HG03565 (cell line): Measurements from ENCODE around the gene ZNF74.
A peak's percentile ranks its signal among the peaks of the same experiment; 100 is the strongest.
"Not testable (repeated sequence)": the region's sequence is repeated elsewhere in the genome, so short reads cannot be mapped to it uniquely, and the experiment has no call there.

Experiments
- ATAC-seq: cut with Tn5 transposase; IDR thresholded peaks from one replicate; pipeline ENCODE4 v1.9.1; 2021; ENCODE audit warnings: mild to moderate bottlenecking, moderate library complexity; ENCODE audit not compliant: unreplicated experiment

Gene ZNF74

DNA sequence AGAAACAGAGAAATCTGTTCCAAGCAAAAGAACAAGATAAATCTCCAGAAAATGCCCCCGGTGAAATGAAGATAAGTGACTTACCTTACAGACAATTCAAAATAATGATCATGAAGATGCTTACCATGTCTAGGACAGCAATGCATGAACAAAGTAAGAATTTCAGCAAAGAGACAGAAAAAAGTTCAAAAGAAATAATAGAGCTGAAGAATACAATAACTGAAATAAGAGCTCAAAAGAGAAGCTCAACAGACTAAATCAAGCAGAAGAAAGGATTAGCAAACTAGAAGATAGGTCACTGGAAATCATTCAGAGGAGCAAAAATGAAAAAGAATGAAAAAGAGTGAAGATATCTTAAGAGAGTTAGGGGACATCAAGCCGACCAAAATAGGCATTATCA, 19.8 kb upstream of the ZNF74 start:
- not testable (repeated sequence) for ATAC-seq

DNA sequence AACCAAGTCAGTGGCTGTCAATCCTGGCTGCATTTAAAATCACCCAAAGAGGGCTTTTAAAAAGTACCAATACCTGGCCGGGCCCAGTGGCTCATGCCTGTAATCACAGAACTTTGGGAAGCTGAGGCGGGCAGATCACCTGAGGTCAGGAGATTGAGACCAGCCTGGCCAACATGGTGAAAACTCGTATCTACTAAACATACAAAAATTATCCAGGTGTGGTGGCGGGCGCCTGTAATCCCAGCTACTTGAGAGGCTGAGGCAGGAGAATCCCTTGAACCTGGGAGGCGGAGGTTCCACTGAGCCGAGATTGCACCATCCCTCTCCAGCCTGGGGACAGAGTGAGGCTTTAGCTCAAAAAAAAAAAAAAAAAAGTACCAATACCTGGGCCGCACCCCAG, 17.7 kb upstream of the ZNF74 start:
- not testable (repeated sequence) for ATAC-seq

- not testable (repeated sequence) for ATAC-seq
These were observed 17.0 kb upstream of the ZNF74 start for GRCh38 chr22:20376983-20377382.

DNA sequence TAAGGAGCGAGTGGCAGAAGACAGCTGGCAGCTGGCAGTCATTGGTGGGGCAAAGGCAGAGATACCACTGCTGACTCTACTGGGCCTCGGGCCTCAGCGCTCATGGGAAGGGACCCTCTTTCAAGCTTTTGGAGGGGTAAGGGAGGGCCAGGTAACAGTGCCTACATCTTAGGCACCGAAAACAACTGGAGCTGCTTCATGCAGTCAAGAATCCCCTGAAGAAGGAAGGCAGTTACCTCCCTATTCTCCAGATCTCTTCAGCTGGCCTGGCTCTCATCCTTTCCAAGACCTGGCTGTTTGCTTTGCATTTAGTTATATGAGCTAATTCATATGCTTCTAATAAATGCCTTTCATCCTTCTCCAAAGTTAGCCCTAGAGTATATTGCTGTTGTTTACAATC, 15.8 kb upstream of the ZNF74 start:
- ATAC-seq: no peak

- ATAC-seq: not testable (repeated sequence)
These were observed 15.3 kb upstream of the ZNF74 start for GRCh38 chr22:20378684-20379083.

DNA sequence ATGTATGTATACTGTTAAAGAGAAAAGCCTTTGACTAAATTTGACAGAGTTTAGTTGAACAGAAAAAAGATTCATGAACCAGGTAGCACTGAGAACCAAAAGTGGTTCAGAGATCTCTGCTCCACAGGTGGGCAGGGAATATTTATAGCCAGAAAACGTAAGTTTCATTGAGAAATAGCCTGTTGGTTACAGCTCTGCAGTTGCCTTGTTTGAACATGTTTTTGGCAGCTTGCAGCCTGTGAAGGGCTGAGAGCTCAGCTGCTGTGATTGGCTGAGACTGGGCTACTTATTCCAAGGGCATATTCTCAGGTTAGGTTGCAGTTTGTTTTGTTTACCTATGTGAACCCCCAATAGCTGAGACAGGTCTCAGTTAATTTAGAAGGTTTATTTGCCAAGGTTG, 13.5 kb upstream of the ZNF74 start:
- no peak for ATAC-seq

- no peak for ATAC-seq
These were observed 10.4 kb upstream of the ZNF74 start for GRCh38 chr22:20383538-20383937.

- no peak for ATAC-seq
These were observed 9.8 kb upstream of the ZNF74 start for GRCh38 chr22:20384171-20384570.

DNA sequence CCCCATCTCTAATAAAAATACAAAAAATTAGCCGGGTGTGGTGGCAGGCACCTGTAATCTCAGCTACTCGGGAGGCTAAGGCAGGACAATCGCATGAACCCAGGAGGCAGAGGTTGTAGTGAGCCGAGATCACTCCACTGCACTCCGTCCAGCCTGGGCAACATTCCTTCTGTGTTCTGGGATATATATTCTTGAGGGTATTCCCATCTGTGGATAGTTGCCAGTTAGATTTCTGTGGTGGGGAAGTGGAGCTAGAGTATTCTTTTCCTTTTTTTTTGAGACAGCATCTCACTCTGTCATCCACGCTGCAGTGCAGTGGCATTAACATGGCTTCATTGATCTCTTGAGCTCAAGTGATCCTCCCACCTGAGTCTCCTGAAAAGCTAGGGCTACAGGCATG, 9.1 kb upstream of the ZNF74 start:
- ATAC-seq: no peak

DNA sequence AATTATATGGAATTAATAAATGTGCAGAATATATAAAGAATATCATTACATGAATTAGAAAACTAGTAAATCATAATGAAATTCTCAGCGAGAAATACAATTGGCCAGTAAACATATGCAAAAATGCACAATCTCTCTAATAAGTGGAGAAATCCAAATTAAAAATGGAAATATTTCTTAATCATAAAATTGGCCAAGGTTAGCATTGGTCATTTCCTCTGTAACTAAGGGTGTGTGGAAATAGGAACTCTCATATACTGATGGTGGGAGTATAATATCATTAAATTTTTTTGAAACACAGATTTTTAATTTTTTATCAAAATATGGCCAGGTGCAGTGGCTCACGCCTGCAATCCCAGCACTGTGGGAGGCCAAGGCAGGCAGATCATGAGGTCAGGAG, 7.6 kb upstream of the ZNF74 start:
- no peak for ATAC-seq

DNA sequence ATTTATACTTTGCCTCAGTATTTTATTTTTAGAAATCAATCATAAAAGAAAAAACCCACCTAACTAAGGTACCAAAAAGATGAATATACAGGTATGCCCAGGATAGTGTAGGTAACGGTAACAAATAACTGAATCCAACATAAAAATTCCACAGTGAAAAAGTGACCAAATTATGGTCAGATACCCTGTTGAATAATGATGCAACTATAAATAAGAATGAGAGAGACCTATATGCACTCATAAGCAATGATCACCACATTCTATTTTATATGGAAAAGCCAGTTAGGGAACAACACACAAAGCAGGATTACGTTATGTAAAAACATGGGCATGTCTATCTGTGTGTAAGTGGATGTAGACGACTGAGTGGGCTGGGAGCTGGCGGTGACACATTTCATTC, 7.0 kb upstream of the ZNF74 start:
- no peak for ATAC-seq

- no peak for ATAC-seq
These were observed 5.8 kb upstream of the ZNF74 start for GRCh38 chr22:20388200-20388599.

DNA sequence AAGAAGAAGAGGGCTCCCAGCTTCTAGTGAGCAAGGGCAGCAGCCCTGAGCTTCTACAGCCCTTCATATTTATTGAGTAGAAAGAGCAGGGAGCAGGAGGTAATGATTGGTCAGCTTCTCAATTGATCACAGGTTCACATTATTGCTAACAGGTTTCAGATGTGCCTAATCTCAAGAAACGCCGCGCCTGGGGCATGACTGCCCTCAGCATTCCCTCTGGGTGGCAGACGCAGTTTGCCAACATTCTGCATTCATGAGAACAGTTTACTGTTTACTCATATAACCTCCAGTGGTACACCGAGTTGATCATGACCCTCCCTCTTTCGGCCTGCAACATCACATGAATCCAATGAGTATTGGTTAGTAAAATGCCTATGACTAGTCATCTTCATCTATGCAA, 4.7 kb upstream of the ZNF74 start:
- no peak for ATAC-seq

DNA sequence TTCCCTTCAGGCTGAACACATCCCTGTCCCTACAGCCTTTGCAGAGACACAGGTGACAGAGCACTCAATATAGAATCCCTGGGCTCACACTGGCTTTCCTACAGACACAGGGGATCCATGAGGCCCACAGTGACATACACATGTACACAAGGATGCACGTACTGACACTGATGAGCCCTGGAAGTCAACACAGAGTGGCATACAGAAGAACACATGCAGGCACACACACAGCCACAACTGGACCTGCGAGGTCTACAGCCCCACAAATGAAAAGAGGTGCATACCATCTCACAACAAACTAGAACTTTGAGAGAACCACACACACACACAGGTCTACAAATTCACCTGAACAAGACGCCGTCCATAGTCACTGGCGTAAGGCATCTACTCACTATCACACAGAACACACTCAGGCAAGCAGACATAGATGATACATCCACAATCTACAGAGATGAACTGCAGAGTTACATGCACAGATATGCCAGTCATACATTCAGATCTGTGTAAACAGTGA, 3.5 kb upstream of the ZNF74 start:
- no peak for ATAC-seq

DNA sequence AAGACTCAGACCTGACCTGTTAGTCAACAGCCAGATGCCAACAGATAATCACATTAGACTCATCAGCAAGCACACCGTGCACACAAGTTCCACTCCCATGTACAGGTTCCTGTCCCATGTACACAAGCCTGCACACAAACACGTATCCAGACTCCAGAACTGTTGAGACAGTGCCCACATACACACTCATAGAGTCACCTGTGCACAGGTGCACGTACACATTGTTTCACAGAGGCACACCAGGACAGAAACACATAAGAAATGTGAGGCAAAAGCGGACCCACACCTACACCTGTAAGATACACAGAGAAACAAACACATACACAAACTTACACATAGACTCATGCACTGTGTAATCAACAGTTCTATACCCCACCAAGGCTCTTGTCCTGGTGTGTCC, 2.7 kb upstream of the ZNF74 start:
- ATAC-seq: no peak

- ATAC-seq: not testable (repeated sequence)
These were observed 1.5 kb upstream of the ZNF74 start for GRCh38 chr22:20392365-20392881.

GRCh38 chr22:20392983-20393704, 807 bp upstream of the ZNF74 start:
- ATAC-seq: no peak

GRCh38 chr22:20395181-20395906, 1.4 kb downstream of the ZNF74 start:
- ATAC-seq: no peak

DNA sequence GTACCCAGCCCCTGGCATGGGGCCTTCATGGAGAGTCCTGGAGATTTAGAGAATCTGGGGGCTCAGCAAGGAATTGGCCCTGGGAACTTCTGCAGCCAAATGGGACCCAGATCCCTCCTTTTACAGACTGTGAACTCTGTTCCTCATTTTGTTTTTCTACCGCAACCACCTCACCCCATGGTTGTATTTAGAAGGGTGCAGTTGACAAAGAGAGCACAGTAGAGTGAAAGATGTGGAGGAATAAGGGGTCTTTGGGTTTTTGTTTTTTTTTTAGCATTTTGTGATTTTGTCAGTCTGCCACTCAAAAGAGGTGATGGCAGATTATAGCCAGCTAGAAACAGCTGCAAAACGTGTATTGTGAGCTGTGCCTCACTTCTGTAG, 1.9 kb downstream of the ZNF74 start:
- no peak for ATAC-seq

- peak; percentile 41 for ATAC-seq
These were observed 2.7 kb downstream of the ZNF74 start for GRCh38 chr22:20396639-20397038.

GRCh38 chr22:20397498-20397897, 3.5 kb downstream of the ZNF74 start:
- ATAC-seq: no peak

- no peak for ATAC-seq
These were observed 4.5 kb downstream of the ZNF74 start for GRCh38 chr22:20398420-20398819.
